GM18511 (cell line): ENCODE measurements around the gene WDFY4.

Experiments used
- ATAC-seq: cut with Tn5 transposase; IDR thresholded peaks from one replicate; pipeline ENCODE4 v1.9.1; 2021; ENCODE audit warnings: mild to moderate bottlenecking, moderate library complexity; ENCODE audit not compliant: unreplicated experiment

Gene WDFY4

GRCh38 chr10:48842231-48842630 lies 157.6 kb downstream of the WDFY4 start:
- ATAC-seq, result no peak

DNA sequence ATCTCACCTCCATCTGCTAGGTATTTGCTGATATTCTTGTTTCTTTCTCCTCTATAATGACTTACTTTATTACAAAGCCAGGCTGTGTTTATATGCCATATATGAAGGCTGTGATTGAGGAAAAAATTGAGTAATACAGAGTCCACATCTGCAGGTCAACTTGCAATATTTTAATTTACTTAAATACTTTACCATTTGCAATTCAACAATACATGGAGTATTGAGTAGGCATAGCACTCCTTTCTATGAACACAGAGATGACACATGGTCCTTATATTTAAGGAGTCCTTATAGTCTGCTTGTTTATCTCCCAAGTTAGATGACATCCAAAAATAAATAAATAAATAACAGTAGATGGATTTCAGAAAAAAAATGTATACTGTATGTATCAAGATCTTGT lies 158.5 kb downstream of the WDFY4 start:
- no peak for ATAC-seq

DNA sequence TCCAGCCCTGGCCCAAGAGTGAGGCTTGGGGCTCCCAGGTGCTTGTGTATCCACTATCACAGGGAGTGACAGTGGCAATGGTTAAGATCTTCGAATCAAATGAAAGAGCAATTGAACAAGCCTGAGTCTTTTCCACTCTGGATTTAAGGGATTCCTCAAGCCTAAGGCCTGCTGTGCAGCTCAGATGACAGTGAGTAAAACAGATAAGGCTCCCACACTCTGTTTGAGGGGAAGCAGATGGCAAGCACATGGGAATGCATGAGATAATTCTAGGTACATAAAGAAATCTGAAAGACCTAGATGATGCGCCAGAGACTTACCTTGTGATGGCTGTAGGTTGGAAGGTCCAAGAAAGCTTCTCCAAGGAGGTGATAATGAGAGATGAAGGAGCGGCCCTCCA lies 159.9 kb downstream of the WDFY4 start:
- no peak for ATAC-seq

DNA sequence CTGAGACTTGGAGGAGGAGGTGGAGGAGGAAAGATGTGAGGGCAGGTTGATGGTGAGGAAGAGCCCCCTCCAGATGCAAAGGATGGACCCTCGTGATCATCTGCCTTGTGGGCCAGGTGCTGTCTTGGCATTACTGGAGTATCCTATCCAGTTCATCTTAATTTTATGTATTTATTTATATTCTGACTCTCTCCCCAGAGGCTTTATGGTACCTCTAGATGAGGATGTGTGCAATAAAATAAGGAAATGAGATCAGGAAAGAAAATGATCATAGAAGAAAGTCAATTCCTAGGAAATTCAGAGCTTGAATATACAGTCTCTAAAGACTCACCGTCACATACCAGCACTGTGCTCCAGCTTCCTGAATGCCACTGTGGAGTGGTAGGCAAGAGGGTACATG lies 160.8 kb downstream of the WDFY4 start:
- no peak for ATAC-seq

- ATAC-seq, result no peak
Measured at GRCh38 chr10:48847691-48848090, 163.0 kb downstream of the WDFY4 start.

- ATAC-seq, result no peak
Measured at GRCh38 chr10:48856855-48857254, 172.2 kb downstream of the WDFY4 start.

DNA sequence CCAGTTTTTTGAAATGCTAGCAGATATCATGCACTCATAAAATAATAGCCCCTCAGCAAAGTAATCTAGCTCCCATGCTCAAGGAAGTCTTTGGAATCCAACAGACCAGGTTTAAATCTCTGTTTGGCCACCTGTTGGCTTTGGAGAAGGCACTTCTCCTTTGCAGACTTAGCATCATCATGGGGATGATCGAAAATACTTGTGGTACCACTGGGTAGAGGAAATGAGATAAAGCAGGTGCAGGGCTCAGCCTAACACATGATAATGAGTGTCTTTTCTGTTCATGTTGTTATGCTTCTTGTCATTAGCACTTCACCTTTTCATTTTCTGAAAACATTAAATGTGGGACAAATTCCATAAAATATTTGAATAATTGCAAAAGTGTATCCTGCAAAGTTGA lies 187.6 kb downstream of the WDFY4 start:
- ATAC-seq, result no peak

DNA sequence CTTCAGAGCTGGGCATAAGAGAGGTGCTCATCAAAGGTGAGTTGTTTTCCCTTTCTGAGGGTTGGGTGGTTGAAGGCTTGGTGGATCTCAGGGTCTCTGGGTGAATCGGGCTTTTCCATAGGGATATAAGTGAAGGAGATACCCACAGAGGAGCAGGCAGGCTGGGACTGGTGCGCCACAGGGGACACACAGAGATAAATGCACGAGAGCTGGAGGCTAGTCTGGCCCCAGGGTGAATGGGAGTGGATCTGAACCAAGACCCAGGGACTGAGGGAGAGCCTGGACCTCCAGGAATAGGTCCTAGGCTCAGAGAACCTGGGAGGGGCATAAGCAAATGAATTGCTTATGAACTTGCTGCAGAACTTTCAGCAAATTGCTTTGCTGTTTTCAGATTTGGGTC lies 193.4 kb downstream of the WDFY4 start:
- no peak for ATAC-seq

DNA sequence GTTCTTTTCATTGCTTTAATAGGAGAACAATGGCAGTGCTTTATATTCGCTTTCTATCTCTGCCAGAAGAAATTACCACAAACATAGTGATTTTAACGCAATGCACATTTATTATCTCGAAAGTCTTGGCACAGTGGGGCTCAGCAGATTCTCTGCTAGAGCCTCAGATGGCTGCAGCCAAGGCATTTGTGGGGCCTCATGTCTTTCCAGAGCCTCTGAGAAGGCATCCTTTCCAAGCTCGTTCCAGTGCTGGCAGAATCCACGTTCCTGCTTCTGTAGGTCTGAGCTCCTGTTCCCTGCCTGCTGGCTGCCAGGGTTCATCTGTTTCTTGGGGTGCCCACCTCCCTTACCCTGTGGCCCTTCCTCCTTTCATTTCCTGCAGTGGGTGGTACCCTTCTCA lies 194.8 kb downstream of the WDFY4 start:
- ATAC-seq, result no peak

- ATAC-seq, result no peak
Measured at GRCh38 chr10:48880016-48880705, 195.5 kb downstream of the WDFY4 start.

DNA sequence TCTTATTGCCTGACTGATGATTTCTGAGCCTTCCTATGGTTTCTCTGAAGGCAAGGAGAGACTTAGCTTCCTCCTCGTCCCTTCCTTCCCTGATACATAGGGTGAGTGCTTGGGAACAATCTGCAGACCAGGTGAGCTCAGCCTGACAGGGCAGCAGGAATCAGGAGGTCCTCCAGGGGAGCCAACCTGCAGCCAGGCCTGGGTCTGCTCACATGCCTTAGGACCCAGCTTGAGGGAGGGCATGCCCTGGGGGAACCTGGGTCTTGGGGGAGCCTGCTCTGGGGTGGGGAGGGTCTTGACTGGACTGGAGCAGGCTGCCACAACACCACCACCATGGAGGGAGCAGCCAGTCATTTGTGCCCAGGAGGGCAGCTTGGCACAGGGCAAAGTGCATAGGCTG lies 197.3 kb downstream of the WDFY4 start:
- ATAC-seq, result no peak

DNA sequence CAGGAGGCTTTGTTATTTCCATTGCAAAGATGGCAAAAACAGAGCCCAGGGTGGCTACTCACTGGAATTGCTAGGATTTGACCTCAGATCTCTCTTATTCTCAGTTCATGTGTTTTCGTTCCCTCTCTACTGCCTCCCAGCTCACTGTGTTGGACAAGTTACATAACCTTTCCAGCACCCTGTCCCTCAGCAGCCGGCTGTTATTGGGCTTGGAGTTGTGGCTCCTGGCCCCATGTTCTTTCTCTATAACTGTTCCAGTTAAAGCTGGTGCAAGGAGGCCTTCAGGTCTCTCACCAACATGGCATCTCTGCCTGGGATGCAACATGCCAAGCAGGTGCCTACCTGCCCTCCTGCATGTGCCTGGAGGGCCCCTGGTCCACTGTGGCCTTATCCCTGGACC lies 198.2 kb downstream of the WDFY4 start:
- ATAC-seq, result no peak

GRCh38 chr10:48883701-48884100 lies 199.0 kb downstream of the WDFY4 start:
- ATAC-seq, result no peak

GRCh38 chr10:48884179-48885045 lies 199.7 kb downstream of the WDFY4 start:
- no peak for ATAC-seq

DNA sequence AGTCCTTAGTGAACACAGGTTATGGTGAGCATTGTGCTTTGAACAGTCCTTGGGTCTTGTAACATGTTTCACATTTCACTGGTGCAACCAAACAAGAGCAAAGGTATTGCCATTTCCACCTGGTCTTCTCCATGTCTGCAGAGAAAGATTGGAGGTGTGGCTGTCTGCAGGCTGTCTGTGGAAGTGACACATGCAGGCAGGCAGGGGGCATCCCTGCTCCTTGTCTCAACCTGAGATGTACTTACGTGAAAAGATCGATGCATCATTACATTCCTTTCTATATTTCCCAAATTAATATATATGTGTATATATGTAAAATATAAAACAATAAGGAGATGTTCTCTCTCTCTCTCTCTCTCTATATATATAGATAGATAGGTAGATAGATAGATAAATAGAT lies 200.7 kb downstream of the WDFY4 start:
- no peak for ATAC-seq

DNA sequence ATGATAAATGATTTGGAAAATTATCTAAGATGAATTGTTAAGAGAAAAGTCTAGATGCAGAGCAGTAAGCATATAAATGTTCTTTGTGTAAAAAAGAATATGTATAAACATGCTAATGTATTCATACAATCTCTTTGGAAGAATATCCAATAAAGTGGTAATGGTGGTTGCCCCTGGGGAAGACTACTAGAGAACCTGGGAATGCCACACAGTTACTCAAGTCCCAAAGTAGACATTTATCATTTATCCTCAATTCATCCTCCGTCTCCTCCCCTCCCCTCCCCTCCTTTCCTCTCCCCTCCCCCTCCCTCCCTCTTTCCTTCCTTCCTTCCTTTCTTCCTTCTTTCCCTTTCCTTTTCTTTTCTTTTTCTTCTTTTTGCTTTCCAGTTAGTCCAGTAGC lies 203.3 kb downstream of the WDFY4 start:
- no peak for ATAC-seq

DNA sequence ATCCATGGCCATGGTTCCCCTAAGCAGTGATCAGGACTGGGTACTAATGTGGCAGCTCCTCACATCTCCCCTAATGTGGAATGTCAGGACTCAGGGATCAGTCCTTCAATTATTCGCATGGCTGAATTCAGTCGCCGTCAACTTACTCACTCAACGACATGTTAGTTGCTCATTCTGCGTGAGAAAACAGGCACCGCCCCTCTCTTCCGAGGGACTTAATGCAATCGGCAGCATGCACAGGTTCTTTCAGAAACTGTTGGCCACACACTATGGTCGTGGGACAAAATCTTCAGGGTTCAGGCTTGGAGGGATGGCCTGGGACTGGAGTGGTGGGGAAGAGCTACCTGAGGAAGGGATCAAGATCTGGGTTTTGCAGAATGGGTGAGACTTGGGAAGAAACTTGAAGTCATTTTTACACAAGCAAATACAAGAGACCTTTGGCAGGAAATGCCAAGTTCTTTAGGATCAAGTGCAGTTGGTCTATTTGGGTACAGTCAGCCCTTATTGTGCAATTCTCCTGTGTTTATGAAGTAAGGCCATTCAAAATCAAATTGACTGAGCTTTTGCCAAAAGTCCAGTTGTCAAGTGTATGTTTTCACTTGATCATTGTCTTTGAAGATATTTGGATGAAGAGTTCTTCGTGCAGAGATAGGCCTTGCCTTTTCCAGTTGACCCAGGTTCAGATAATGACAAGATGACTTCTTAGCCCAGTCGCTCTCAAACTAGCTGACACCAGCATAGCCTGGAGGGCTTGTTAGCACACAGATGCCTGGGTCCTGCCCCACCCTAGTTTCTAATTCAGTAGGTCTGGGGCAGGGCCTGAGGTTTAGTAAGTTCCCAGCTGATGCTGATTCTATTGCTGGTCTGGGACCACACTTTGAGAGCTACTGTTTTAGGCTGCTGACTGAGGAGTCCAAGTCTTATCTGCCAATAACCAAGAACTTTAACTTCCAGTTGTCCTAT lies 206.5 kb downstream of the WDFY4 start:
- ATAC-seq, result no peak

DNA sequence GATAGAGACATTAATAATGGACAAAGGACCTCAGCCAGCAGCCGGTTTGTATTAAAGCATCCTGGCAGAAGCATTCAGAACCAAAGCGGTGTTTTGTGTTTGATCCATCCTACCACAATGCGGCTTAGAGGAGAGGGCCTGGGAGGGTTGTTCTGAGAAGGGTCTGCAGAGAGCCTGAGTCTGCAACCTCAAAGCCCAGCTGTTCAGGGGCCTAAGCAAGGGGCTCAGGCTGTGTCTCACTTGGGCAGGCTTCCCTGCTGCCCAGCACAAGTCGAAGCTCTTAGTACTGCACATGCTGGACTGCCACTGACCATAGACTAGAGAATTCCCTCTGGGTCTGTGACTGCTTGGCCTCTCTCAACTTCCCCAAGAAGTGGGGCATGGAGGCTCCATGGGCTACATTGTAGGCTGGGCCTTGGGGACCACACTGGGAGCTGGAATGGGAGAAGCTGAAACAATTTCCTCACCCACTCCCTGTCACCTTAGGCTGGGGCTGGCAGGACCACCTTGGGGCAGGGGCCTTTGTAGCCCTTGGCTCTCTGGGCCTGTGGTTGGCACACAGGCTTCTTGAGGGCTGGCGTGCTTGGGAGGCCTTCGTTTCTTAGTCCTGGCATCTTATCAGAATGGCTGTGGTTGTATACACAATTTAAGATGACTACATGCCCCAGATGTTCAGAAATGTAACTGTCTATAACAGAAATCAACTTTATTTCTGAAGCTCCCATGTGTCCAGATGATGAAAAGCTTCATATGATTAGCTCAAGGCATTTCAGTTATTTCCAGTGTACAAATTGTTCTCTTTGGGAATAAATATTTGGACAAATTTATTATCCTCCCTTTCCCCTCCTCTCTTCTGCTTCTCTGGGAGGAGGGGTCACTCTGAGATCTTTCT lies 210.5 kb downstream of the WDFY4 start:
- ATAC-seq, result no peak

DNA sequence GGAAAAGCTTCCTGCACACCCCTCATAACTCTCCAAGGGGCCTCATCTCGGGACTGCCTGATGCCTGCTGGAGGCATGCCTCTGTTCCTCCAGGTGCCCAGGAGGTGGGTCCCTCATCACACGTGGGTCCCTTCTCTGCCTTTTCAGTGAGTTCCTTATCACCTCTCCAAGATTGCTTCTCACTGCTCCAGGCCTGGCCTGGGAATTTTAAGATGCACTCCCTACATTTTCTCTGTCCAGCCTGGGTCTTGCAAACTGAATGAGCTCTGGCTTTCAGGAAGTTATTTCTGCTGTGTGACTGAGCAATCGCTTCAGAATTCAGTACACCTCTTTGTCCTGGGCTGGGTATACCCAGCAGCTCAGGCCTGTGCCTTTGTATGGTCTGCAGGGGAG lies 211.1 kb downstream of the WDFY4 start:
- no peak for ATAC-seq

DNA sequence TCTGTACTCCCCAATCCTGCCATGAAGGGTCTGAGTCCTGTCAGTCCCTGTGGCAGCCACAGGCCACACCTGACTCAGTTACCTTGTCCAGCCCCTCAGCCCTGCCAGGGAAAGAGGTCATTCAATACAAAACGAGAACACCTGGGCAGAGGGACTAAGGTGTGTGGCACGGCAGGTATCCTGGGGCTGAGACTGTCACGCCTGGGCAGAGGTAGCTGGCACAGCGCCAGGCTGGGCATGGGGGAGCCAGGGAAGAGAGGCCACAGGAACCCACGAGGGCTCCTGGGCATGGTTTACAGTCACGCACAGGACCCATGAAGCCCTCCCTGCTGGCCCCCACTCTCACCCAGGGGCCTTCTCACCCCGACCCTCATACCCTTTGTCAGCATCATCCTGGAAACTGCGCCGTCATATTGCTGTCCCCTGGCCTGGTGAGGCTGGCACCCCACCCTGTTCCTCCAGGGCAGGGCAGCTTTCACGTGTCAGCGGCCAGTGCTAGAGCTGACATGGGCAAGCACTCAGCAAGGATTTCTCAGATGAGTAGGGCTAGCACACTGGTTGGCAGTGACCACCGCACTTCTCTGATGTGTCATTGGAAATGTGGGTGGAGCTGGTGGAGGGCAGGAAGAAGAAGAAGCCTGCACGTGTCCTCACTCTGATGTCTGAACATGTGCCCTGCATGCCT lies 212.2 kb downstream of the WDFY4 start:
- ATAC-seq, result no peak
